HepG2 (cell line): ENCODE data around the gene GART. TPM values are rescaled to one million over a fixed set of nuclear protein-coding genes. Genes with fewer than 3 reads are reported as not detected.

ENCODE experiments used
- HCFC1 ChIP-seq: fragments of 150-350 bp; IDR thresholded peaks from 2 replicates; pipeline ENCODE4 v1.6.1; 2014; ENCODE audit warnings: low read depth, low read length
- HMGXB4 ChIP-seq, 2 experiments: sonication (generic) in 1 of 2; formaldehyde crosslinking in 1 of 2; IDR thresholded peaks; 2 replicates each; pipeline versions ENCODE4 v1.4.0 to v1.6.1; 2018 to 2020; ENCODE audit warnings: missing genetic modification reagents in 2 of 2, borderline replicate concordance in 1 of 2, low read depth in 1 of 2, mild to moderate bottlenecking in 1 of 2, missing biosample characterization in 1 of 2
- KAT2B ChIP-seq: fragments of 150-350 bp; IDR thresholded peaks from 2 replicates; pipeline ENCODE4 v1.6.1; 2014; ENCODE audit warnings: low read depth, low read length, borderline replicate concordance
- LBX2 ChIP-seq: sonication (generic); formaldehyde crosslinking; IDR thresholded peaks from 2 replicates; pipeline ENCODE4 v1.5.0; 2020; ENCODE audit warnings: missing genetic modification reagents, mild to moderate bottlenecking, borderline replicate concordance
- MED13 ChIP-seq: sonication (generic); formaldehyde crosslinking; IDR thresholded peaks from 2 replicates; pipeline ENCODE4 v1.5.0; 2020; ENCODE audit warnings: missing genetic modification reagents
- RFX5 ChIP-seq: IDR thresholded peaks from 2 replicates; pipeline ENCODE4 v1.6.1; 2011; ENCODE audit warnings: low read depth, low read length, improper control_type of control experiment
- RXRB ChIP-seq: IDR thresholded peaks from 2 replicates; pipeline ENCODE4 v1.6.1; 2016; ENCODE audit warnings: borderline replicate concordance, missing genetic modification reagents, missing compliant biosample characterization
- SMAD9 ChIP-seq: sonication (generic); formaldehyde crosslinking; IDR thresholded peaks from 2 replicates; pipeline ENCODE4 v1.5.1; 2020; ENCODE audit warnings: mild to moderate bottlenecking, missing genetic modification reagents
- TBL1XR1 ChIP-seq: fragments of 150-350 bp; IDR thresholded peaks from 2 replicates; pipeline ENCODE4 v1.6.1; 2014; ENCODE audit warnings: borderline replicate concordance, low read length; ENCODE audit not compliant: partially characterized antibody
- ZBTB10 ChIP-seq: sonication (generic); formaldehyde crosslinking; IDR thresholded peaks from 2 replicates; pipeline ENCODE4 v1.4.0; 2020; ENCODE audit warnings: missing genetic modification reagents, borderline replicate concordance
- ZEB1 ChIP-seq: IDR thresholded peaks from 2 replicates; pipeline ENCODE4 v1.6.1; 2012; ENCODE audit warnings: mild to moderate bottlenecking, low read depth, inconsistent platforms; ENCODE audit not compliant: insufficient replicate concordance
- ZNF142 ChIP-seq: sonication (generic); formaldehyde crosslinking; IDR thresholded peaks from 2 replicates; pipeline ENCODE4 v1.4.0; 2020; ENCODE audit warnings: missing genetic modification reagents
- ZNF18 ChIP-seq: sonication (generic); formaldehyde crosslinking; IDR thresholded peaks from 2 replicates; pipeline ENCODE4 v1.8.0; 2022; ENCODE audit warnings: mild to moderate bottlenecking, missing genetic modification reagents; ENCODE audit not compliant: insufficient replicate concordance
- ZNF224 ChIP-seq: sonication (generic); formaldehyde crosslinking; IDR thresholded peaks from 2 replicates; pipeline ENCODE4 v1.5.0; 2020; ENCODE audit warnings: mild to moderate bottlenecking, missing genetic modification reagents
- ZNF263 ChIP-seq: sonication (generic); formaldehyde crosslinking; IDR thresholded peaks from 2 replicates; pipeline ENCODE4 v1.4.0; 2020; ENCODE audit warnings: missing genetic modification reagents
- polyA plus RNA-seq, 8 experiments: library from polyadenylated mRNA; depleted of rRNA in 3 of 8; stranded (reverse) in 7 of 8; unstranded in 1 of 8; fragments of >200 nt; fragmentation: Illumina TruSeq in 4 of 8; extraction: Trizol in 4 of 8; gene quantifications; 2 replicates each; pipeline versions ENCODE4 v1.2.1 to v1.2.3, GENCODE V29; 2011 to 2016; ENCODE audit warnings: low read depth in 4 of 8, missing spikeins in 1 of 8, mixed read lengths in 1 of 8; ENCODE audit not compliant: insufficient read depth in 1 of 8
- total RNA-seq, 5 experiments: library from RNA; depleted of rRNA; stranded (reverse); fragments of >200 nt; fragmentation: Illumina TruSeq; extraction: Trizol; gene quantifications; 2 replicates each; pipeline ENCODE4 v1.2.3, GENCODE V29; 2016; ENCODE audit warnings: low read depth in 1 of 5

The GART gene
- total and polyA plus RNA-seq, 2 of the 13 experiments (the other 11 are each of a cell fraction or from before 2014, with no cell fraction given) = 17.9 to 109 TPM

GRCh38 chr21:33491373-33492102 is 50.4 kb downstream of the GART start, which contains the start of gene DNAJC28 (continued):
- TF ChIP-seq ZBTB10 (no peak), RFX5 (no peak), MED13 (no peak), LBX2 (CRISPR knock-in tag) (no peak), ZNF142 (CRISPR knock-in tag) (no peak), ZNF18 (peak; percentile 78), ZEB1 (peak; percentile 89), ZNF263 (CRISPR knock-in tag) (no peak), SMAD9 (CRISPR knock-in tag) (0 out of 2 replicates have a peak, but pooled peaks have one; percentile 68), ZNF224 (0 out of 2 replicates have a peak, but pooled peaks have one; percentile 66), RXRB (CRISPR knock-in tag) (peak; percentile 9; the same call in 1 of the 2 replicates), HCFC1 (peak; percentile 85), HMGXB4 (CRISPR knock-in tag; IDR thresholded peaks at IDR 0.05; ENCODE audit: borderline replicate concordance in 1 of 2, low read depth in 1 of 2) (peak; percentile 8 to 81; a peak in 2 of 4 replicates), TBL1XR1 (peak; percentile 68), KAT2B (no peak)
